Gastrocnemius medialis (tissue), 4 donors: ENCODE data around the gene KCNIP4.

Source experiments
- CTCF ChIP-seq, 5 experiments: fragments of 450-650 bp in 3 of 5; fragments of 200-600 bp in 2 of 5; sonication (generic) in 2 of 5; IDR thresholded peaks in 4 of 5; conservative IDR thresholded peaks in 1 of 5; 1 replicate in 4 of 5; 2 replicates in 1 of 5; pipeline ENCODE4 v1.5.1; 2016 to 2019; ENCODE audit warnings: antibody characterized with exemption in 5 of 5, mild to moderate bottlenecking in 3 of 5, moderate library complexity in 3 of 5
- POLR2A ChIP-seq, 2 donors: fragments of 450-650 bp; IDR thresholded peaks; one replicate each; pipeline ENCODE4 v1.6.1; 2017; ENCODE audit warnings: antibody characterized with exemption in 2 of 2, mild to moderate bottlenecking in 2 of 2, moderate library complexity in 2 of 2

GRCh38 chr4:21641696-21642095, 306.9 kb downstream of the KCNIP4 start:
- TF ChIP-seq CTCF (IDR thresholded peaks at IDR 0.05 in 4 of 5, conservative IDR thresholded peaks at IDR 0.05 in 1 of 5) (no peak), POLR2A (IDR thresholded peaks at IDR 0.05) (no peak)
